ENCODE measurements around the gene TMC6. TPM values are rescaled to one million over a fixed set of nuclear protein-coding genes. Genes with fewer than 3 reads are reported as not detected.

Gene TMC6
- total and polyA plus RNA-seq, 2 experiments from 2014 or later, result 50.0 to 72.2 TPM

DNA sequence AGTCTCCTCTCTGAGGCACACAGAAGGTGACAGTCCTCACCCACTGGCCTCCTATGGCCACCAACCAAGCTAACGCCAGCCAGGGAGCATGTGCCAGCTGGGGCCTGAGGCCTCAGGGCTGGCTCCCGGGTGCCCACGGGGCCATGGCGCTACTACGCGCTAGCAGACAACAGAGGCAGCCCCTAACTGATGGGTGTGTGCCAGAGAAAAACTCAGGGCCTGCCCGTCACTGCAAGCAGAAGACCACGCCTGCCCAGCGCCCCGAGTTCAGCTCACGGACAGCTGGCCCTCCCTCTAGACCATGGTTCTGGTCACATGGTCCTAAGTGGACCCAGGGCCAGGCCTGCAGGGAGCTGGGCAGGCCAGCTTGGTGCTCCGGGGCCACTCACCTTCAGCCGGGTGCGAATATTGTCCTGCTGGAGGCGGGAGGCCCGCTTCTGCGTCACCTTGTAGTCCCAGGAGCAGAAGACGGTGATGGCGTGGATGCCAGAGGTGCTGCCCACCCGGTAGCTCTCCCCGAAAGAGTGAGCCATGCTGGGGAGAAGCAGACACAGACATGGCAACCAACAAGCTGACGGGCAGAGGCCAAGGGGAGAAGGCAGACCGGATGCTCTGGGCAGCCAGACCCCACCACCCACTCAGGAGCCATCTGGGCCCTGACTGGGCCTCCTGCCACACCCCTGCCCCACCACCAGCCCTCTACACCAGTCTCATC, 6.2 kb downstream of the TMC6 start (continued):
- TF ChIP-seq, protein P1, sequence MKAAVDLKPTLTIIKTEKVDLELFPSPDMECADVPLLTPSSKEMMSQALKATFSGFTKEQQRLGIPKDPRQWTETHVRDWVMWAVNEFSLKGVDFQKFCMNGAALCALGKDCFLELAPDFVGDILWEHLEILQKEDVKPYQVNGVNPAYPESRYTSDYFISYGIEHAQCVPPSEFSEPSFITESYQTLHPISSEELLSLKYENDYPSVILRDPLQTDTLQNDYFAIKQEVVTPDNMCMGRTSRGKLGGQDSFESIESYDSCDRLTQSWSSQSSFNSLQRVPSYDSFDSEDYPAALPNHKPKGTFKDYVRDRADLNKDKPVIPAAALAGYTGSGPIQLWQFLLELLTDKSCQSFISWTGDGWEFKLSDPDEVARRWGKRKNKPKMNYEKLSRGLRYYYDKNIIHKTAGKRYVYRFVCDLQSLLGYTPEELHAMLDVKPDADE (IDR thresholded peaks at IDR 0.05), result no peak
- TF ChIP-seq CREB1 (CRISPR knock-in tag; IDR thresholded peaks at IDR 0.05; ENCODE audit: low read depth), result no peak
- no peak for TF ChIP-seq NANOG (IDR thresholded peaks at IDR 0.05; ENCODE audit: borderline replicate concordance)
- no peak for TF ChIP-seq STAT1 (IDR thresholded peaks at IDR 0.05; ENCODE audit: unreplicated experiment)
- TF ChIP-seq POLR2AphosphoS5 (IDR thresholded peaks at IDR 0.05; ENCODE audit: low read depth), result no peak
- no peak for TF ChIP-seq EZH2 (IDR thresholded peaks at IDR 0.05; ENCODE audit: low read depth, unreplicated experiment)
- no peak for TF ChIP-seq ZNF331 (CRISPR knock-in tag; IDR thresholded peaks at IDR 0.05; ENCODE audit: low read depth)
- TF ChIP-seq EZH2phosphoT487 (IDR thresholded peaks at IDR 0.05; ENCODE audit: unreplicated experiment), result no peak
- TF ChIP-seq JUNB (IDR thresholded peaks at IDR 0.05; ENCODE audit: unreplicated experiment), result no peak
- no peak for TF ChIP-seq ZNF114 (CRISPR knock-in tag; IDR thresholded peaks at IDR 0.05)
- TF ChIP-seq, protein P2, sequence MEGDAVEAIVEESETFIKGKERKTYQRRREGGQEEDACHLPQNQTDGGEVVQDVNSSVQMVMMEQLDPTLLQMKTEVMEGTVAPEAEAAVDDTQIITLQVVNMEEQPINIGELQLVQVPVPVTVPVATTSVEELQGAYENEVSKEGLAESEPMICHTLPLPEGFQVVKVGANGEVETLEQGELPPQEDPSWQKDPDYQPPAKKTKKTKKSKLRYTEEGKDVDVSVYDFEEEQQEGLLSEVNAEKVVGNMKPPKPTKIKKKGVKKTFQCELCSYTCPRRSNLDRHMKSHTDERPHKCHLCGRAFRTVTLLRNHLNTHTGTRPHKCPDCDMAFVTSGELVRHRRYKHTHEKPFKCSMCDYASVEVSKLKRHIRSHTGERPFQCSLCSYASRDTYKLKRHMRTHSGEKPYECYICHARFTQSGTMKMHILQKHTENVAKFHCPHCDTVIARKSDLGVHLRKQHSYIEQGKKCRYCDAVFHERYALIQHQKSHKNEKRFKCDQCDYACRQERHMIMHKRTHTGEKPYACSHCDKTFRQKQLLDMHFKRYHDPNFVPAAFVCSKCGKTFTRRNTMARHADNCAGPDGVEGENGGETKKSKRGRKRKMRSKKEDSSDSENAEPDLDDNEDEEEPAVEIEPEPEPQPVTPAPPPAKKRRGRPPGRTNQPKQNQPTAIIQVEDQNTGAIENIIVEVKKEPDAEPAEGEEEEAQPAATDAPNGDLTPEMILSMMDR (conservative IDR thresholded peaks at IDR 0.05; ENCODE audit: low read depth in 2 of 2), result no peak
- TF ChIP-seq, protein P3, sequence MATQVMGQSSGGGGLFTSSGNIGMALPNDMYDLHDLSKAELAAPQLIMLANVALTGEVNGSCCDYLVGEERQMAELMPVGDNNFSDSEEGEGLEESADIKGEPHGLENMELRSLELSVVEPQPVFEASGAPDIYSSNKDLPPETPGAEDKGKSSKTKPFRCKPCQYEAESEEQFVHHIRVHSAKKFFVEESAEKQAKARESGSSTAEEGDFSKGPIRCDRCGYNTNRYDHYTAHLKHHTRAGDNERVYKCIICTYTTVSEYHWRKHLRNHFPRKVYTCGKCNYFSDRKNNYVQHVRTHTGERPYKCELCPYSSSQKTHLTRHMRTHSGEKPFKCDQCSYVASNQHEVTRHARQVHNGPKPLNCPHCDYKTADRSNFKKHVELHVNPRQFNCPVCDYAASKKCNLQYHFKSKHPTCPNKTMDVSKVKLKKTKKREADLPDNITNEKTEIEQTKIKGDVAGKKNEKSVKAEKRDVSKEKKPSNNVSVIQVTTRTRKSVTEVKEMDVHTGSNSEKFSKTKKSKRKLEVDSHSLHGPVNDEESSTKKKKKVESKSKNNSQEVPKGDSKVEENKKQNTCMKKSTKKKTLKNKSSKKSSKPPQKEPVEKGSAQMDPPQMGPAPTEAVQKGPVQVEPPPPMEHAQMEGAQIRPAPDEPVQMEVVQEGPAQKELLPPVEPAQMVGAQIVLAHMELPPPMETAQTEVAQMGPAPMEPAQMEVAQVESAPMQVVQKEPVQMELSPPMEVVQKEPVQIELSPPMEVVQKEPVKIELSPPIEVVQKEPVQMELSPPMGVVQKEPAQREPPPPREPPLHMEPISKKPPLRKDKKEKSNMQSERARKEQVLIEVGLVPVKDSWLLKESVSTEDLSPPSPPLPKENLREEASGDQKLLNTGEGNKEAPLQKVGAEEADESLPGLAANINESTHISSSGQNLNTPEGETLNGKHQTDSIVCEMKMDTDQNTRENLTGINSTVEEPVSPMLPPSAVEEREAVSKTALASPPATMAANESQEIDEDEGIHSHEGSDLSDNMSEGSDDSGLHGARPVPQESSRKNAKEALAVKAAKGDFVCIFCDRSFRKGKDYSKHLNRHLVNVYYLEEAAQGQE (IDR thresholded peaks at IDR 0.05; ENCODE audit: unreplicated experiment), result no peak

DNA sequence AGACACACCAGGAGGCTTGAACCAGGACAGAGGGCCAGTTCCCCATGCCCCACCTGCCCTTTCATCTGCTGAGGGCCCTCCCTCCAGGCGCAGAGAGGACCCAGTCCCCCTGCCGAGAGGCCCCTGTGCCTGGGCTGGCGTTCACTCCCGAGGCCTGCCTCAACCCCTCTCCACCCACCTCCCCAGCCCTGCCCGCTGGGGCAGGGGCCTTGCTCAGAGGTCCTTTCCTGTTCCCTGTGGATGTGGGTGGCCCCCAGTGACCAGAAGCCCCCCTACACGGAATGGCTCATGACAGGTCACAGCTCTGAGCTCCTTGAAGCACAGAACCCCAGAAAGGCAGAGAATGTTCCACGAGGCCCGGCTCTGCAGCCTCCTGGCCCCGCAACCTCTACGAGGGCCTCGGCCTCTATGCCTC, 6.7 kb downstream of the TMC6 start:
- Histone ChIP-seq H3K9me2 (ENCODE audit: insufficient read depth) (no peaks in the 10 kb centered on the region), H3K4me2 (no peak overlapping the region), H3K4me3 (no peak overlapping the region), H4K20me1 (replicated peaks; ENCODE audit: insufficient read depth) (no peaks in the 10 kb centered on the region), H3K79me2 (replicated peaks; ENCODE audit: insufficient read depth) (0 out of 2 replicates have a peak, but pooled peaks cover under 1% of the 10 kb centered on the region), H3F3A (replicated peaks; ENCODE audit: low read depth) (no peaks in the 10 kb centered on the region), H3K4me1 (ENCODE audit: insufficient read depth) (peaks cover 6% of the 10 kb centered on the region), H2AFZ (no peak overlapping the region), H3K27ac (ENCODE audit: low read depth) (no peak overlapping the region), H3K27me3 (ENCODE audit: insufficient read depth) (no peaks in the 10 kb centered on the region), H3K36me3 (ENCODE audit: insufficient read depth) (0 out of 2 replicates have a peak, but pooled peaks cover 5% of the 10 kb centered on the region)
- Mint-ChIP-seq H3K27me3 (ENCODE audit: insufficient read depth, low read depth, poor library complexity) (peaks cover 4% of the 10 kb centered on the region), H3K27ac (no peak overlapping the region), H3K9me3 (no peaks in the 10 kb centered on the region), H3K4me1 (peaks cover 4% of the 10 kb centered on the region; the same call in 2 of the 3 replicates), H3K4me3 (no peak overlapping the region), H3K36me3 (ENCODE audit: low read depth) (peaks cover 27% of the 10 kb centered on the region)
- DNase-seq (ENCODE audit: low spot score) (no peak), ATAC-seq (no peak)
- TF ChIP-seq, protein P3 (IDR thresholded peaks at IDR 0.05; ENCODE audit: unreplicated experiment), result no peak
- TF ChIP-seq ZNF114 (CRISPR knock-in tag; IDR thresholded peaks at IDR 0.05) (no peak), ZNF331 (CRISPR knock-in tag; IDR thresholded peaks at IDR 0.05; ENCODE audit: low read depth) (no peak), STAT1 (IDR thresholded peaks at IDR 0.05; ENCODE audit: unreplicated experiment) (no peak), JUNB (IDR thresholded peaks at IDR 0.05; ENCODE audit: unreplicated experiment) (no peak), NANOG (IDR thresholded peaks at IDR 0.05; ENCODE audit: borderline replicate concordance) (no peak)
